NCI-H2107 treated with DMSO at 0.1 percent for 48 hours (cell line): ENCODE data around the gene TSC2.
"Not testable (repeated sequence)": the region's sequence is repeated elsewhere in the genome, so short reads cannot be mapped to it uniquely, and the experiment has no call there.

ENCODE experiments used
- DNase-seq: peaks from one replicate; lab custom pipeline; 2025; ENCODE audit not compliant: unreplicated experiment; lab: John Stamatoyannopoulos, UW

The TSC2 gene

GRCh38 chr16:2101581-2101980 lies 53.8 kb downstream of the TSC2 start:
- DNase-seq: not testable (repeated sequence)

- no peak for DNase-seq
Measured at GRCh38 chr16:2102471-2102870, 54.7 kb downstream of the TSC2 start.

- DNase-seq: not testable (repeated sequence)
Measured at GRCh38 chr16:2104464-2104863, 56.7 kb downstream of the TSC2 start.

- not testable (repeated sequence) for DNase-seq
Measured at GRCh38 chr16:2105291-2105690, 57.5 kb downstream of the TSC2 start.

- not testable (repeated sequence) for DNase-seq
Measured at GRCh38 chr16:2105769-2106168, 58.0 kb downstream of the TSC2 start.

- DNase-seq: not testable (repeated sequence)
Measured at GRCh38 chr16:2106211-2106610, 58.4 kb downstream of the TSC2 start.

GRCh38 chr16:2107121-2107790 lies 59.5 kb downstream of the TSC2 start:
- DNase-seq: not testable (repeated sequence)

GRCh38 chr16:2107791-2108125 lies 60.0 kb downstream of the TSC2 start:
- DNase-seq: not testable (repeated sequence)

- DNase-seq: not testable (repeated sequence)
Measured at GRCh38 chr16:2108446-2109270, 60.9 kb downstream of the TSC2 start.

- DNase-seq: not testable (repeated sequence)
Measured at GRCh38 chr16:2109271-2109580, 61.4 kb downstream of the TSC2 start.

GRCh38 chr16:2109872-2110271 lies 62.1 kb downstream of the TSC2 start:
- DNase-seq: not testable (repeated sequence)

- DNase-seq: not testable (repeated sequence)
Measured at GRCh38 chr16:2110332-2111008, 62.7 kb downstream of the TSC2 start.

GRCh38 chr16:2111009-2111353 lies 63.2 kb downstream of the TSC2 start:
- not testable (repeated sequence) for DNase-seq

- not testable (repeated sequence) for DNase-seq
Measured at GRCh38 chr16:2111412-2112335, 63.9 kb downstream of the TSC2 start.

GRCh38 chr16:2112539-2113106 lies 64.8 kb downstream of the TSC2 start:
- DNase-seq: not testable (repeated sequence)

- not testable (repeated sequence) for DNase-seq
Measured at GRCh38 chr16:2114225-2114624, 66.4 kb downstream of the TSC2 start.

GRCh38 chr16:2114885-2115590 lies 67.3 kb downstream of the TSC2 start:
- DNase-seq: not testable (repeated sequence)

- no peak for DNase-seq
Measured at GRCh38 chr16:2115591-2115973, 67.8 kb downstream of the TSC2 start.

- not testable (repeated sequence) for DNase-seq
Measured at GRCh38 chr16:2116428-2116827, 68.6 kb downstream of the TSC2 start.

GRCh38 chr16:2117341-2117740 lies 69.6 kb downstream of the TSC2 start:
- not testable (repeated sequence) for DNase-seq
